GM19438 (cell line): ENCODE data around the gene RAB30.

ENCODE experiments used
- ATAC-seq: cut with Tn5 transposase; IDR thresholded peaks from one replicate; pipeline ENCODE4 v1.9.1; 2021; ENCODE audit warnings: low read depth; ENCODE audit not compliant: unreplicated experiment

RAB30 gene, protein sequence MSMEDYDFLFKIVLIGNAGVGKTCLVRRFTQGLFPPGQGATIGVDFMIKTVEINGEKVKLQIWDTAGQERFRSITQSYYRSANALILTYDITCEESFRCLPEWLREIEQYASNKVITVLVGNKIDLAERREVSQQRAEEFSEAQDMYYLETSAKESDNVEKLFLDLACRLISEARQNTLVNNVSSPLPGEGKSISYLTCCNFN

DNA sequence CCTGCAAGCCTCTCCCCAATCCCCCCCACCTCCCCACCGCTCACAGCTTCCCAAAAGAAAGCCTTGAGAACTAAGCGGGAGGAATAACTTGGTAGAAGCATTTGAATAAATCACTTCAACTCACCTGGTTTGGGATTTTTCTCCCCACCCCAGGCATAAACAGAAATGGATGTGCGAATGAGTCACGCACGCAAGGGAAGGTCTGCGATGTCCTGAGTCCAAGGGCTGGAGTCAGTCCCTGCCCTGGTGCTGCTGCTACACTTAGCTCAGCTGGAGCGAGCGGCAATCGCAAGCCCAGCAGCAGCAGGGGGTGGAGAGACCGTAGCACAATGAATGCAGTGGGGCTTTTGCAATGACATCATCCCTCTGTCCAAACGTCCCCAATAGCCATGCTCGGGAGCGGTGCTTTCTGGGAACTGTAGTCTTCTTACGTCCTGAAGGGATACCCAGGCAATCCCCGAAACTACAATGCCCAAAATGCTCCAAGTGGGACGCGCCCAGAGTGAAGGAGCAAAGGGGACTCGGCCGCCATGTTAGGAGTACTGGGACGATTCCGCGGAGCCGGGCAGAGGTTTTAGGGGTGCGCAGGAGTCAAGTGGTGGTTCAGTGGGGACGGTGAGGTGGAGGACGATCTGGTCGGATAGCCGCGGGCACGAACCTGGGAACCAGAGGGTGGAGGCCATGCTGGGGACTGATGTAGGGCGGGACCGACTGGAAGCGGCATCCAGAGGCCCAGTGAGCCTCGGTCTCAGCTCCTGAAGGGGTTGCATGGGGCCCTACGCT is at the start of gene RAB30:
TSS of gene RAB30 (minus strand) at position 331 of the 783 bp plus-strand sequence. CDS start 74,581 bp downstream, outside the sequence.
- peak; percentile 92 for ATAC-seq

GRCh38 chr11:83120327-83120726 is 48.6 kb upstream of the RAB30 start:
- ATAC-seq, result no peak

- ATAC-seq, result no peak
Measured at GRCh38 chr11:83119216-83119615, 47.5 kb upstream of the RAB30 start.

DNA sequence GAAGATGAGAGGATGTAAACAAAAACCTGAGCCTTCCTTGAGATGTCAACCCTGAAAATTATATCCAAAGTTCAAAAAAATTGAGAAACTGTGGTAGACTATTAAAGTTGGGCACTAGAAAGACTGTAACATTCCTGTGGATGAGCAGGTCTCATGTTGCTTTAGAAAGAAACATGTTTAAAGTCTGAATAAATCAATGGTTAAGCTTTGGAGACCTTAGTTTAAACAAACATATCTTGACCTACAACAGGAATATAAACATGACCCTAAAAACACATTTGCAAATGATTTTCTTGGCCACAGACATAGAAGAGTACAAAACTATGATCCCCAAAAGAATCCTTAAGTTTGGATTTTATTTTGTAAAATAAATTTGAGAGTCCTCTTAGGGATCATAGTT is 47.1 kb upstream of the RAB30 start:
- ATAC-seq, result no peak

DNA sequence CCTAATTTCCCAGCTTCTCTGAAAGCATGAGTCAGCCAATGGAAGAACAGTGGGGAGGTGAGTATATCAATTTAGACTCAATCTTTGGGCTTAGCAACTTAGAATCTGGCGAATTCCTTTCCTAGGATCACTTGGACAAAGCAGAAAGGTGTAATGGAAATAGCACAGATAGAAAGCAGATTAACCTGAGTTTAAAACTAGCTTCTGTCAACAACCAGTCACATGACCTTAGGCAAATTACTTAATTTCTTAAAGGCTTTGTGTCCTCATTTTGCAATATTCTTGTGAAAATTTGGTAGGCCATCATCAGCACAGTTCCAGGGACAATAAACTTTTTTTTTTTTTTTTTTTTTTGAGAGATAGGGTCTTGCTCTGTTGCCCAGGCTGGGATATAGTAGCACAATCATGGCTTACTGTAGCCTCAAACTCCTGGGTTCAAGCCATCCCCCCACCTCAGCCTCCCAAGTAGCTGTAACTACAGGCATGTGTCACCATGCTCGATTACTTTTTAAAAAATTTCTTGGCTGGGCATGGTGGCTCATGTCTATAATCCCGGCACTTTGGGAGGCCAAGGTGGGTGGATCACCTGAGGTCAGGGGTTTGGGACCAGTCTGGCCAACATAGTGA is 44.4 kb upstream of the RAB30 start:
- no peak for ATAC-seq

DNA sequence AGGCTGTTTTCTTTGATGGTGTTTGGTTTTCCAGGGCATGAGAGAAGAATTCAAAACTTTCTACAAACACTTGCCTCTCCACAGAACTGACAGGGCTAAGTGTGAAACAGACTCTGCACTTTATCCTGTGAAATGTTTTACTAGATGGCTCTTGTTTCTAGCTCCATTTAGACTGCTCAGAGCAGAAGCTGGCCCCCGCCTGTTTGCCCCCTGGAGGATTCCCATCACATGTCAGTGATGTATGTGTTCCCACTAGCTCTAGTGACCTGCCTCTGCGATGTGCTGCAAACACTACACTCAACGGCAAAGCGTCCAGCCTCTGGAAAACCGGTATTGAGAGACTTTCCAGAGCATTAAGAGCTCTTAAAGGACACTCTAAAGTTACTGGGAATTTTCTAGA is 43.9 kb upstream of the RAB30 start:
- ATAC-seq, result no peak

- ATAC-seq, result no peak
Measured at GRCh38 chr11:83115026-83115425, 43.3 kb upstream of the RAB30 start.

- ATAC-seq, result no peak
Measured at GRCh38 chr11:83112886-83113285, 41.2 kb upstream of the RAB30 start.

GRCh38 chr11:83105168-83105567 is 33.5 kb upstream of the RAB30 start:
- no peak for ATAC-seq

DNA sequence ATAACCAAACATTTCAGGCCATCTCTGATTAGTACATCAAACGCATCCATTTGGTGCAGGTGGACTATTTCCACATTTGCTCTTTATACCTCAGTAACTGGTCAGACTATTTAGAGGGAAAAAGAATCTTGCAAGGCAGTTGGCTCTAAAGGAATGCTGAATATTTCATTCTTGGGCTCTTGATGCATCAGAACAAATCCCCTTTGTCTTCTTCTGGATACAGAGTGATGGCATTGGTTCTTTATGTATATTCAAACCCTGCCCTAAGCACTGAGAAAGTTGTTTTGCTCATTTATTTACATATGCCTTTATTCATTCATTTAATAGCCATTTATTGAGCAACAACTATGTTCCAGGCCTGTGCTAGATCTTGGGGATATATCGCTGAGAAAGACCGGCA is 31.1 kb upstream of the RAB30 start:
- no peak for ATAC-seq

GRCh38 chr11:83097429-83098075 is 25.9 kb upstream of the RAB30 start:
- ATAC-seq, result no peak

GRCh38 chr11:83093634-83094033 is 21.9 kb upstream of the RAB30 start:
- no peak for ATAC-seq

DNA sequence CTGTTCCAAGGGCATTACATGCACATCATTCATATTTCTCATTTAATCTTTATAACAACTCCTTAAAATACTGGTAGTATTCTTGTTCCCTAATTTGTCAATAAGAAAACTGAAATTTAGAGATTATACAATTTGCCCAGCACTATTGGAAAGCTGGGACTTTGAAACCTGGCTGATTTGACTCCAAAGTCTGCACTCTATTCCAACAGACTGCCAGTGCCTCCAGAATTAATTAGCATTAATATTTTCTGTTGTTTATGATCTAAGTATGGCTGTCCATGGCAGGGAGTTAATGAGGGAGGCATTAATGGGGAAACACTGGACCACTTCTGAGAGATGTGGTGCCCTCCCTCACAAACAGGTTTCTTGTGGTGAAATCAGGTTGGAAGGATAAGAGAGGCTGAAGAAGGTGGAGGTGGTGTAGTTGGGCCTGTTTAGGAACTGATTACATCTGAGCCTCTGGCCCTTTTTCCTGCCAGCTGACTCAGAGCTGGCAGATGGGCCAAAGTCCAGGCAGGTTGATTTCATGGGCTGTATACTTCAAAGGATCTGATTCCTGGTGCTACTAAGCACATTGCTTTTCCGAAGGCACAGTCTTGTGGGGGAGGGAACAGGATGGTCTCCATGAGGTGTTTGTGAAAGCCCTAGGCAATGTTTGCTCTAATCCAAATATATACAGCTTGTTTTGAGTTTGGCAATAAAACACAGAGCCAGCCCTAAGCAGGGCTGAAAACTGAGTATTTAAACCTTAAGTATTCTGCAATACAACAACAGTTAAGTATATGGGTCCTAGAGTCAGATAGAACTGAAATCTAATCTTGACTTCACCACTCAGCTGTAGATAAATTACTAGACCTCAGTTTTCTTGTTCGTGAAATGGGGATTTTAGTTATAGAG is 21.0 kb upstream of the RAB30 start:
- no peak for ATAC-seq

GRCh38 chr11:83088965-83089364 is 17.3 kb upstream of the RAB30 start:
- no peak for ATAC-seq

GRCh38 chr11:83087035-83087434 is 15.3 kb upstream of the RAB30 start:
- no peak for ATAC-seq

DNA sequence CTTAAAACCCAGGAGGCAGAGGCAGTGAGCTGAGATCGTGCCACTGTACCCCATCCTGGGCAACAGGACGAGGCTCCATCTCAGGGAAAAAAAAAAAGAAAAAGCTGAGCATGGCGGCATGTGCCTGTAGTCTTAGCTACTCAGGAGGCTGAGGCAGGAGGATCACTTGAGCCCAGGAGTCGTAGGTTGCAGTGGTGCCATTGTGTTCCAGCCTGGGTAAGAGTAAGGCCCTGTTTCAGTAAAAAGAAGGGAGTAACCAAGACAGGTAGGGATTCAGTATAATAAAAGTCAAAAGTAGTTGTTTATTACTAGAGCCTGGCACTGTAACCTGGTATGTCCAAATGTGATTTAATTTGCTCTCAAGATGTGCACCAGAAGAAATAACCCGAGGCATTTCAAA is 8.1 kb upstream of the RAB30 start:
- no peak for ATAC-seq

- no peak for ATAC-seq
Measured at GRCh38 chr11:83078269-83078668, 6.6 kb upstream of the RAB30 start.

- ATAC-seq, result no peak
Measured at GRCh38 chr11:83073884-83074283, 2.2 kb upstream of the RAB30 start.

GRCh38 chr11:83073258-83073657 is 1.6 kb upstream of the RAB30 start:
- ATAC-seq, result no peak
